Suppressor macrophage treated with lipopolysaccharide for 1 hour (primary cell): ENCODE results near the gene AFF4.

Source experiments
- DNase-seq, 3 donors: peaks; one replicate each; pipeline ENCODE4 v3.0.0-alpha.2; 2020 to 2022

AFF4 gene

DNA sequence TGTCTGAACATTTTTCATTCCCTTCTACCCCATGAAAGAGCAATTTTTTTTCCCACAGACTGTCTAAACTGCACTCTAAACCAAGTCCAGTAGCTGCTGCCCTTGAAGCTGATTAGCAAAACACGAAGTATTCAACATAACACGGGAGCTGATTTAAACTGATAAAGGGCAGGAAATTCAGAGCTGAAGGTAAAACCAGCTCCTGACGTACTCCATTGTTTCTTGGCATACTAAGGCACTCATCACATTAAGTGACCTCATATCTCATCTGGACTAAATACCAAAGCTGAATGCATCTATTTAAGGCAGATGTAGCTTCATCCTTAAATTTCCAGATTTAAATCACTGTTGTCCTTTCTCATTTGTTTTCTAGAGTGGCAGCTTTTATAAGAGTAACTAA is 109.1 kb downstream of the AFF4 start:
- DNase-seq, result no peak

DNA sequence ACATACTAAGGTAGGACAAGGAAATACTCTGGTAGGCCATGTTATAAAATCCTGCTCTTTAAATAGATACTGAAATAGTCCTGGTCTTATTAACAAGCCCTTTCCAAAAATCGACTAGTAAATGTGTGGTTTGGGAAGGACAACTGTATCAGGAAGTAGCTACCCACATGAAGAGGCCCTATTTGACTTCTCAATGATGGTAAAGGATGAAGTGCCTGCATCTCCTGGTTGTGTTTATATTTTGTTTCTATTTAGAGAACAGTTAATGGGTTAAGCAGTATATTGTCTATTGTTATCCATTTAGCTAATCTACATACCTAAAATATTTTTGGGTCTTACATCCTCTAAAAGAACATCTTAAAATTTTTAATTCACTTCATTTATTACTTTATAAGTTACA is 109.6 kb downstream of the AFF4 start:
- no peak for DNase-seq

DNA sequence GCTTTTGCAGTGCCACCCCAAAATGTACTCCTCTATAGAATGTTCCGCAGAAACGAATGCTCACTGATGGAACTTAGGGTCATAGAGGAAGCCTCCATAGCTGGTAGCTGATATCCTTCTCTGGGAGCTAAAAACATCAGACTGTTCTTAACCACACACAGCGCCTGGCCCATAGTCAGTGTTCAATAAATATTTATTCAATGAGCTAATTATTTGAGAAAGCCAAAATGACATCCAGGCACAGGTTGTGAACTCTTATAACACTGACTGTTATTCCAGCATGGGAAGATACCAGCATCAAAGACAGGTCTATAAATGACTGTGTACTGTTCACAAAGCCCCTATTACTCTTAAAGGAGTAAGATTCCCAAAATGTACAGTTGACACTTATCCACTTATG is 110.1 kb downstream of the AFF4 start:
- DNase-seq, result no peak

DNA sequence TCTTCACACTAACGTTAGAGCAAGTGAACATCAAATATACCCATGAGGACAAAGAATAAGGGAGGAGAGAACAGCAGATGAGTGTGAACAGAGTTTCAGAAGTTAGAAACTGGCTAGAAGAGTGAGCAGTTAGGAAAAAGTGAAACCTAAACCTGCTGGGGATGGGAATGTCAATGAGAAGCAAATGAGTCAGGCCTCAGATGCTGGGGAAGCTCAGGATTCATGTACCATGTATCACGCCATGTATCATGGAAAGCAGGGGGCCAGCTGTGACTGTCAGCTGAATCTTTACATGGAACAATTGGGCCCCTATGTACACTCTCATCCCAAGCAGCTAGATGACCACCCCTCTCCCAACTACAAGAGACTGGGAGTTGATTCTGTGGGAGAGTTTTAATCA is 113.4 kb downstream of the AFF4 start:
- no peak for DNase-seq

DNA sequence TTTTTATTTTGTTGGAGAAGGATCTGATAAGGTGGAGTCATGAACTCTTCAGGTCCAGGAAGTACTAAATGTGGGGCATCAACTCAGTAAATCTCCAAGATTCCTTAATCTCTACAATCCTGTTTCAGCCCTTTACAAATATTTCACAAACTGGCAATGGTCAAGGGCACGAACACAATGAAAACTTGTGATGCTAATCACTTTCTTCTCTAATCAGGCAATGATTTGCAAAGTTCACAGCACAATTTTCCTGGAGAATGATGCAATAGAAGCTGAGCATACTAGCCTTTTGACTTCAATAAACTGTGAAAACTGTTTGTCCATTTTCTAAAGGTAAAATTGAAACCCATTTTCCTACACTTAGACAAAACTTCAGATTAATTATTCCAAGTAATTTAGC is 114.1 kb downstream of the AFF4 start:
- no peak for DNase-seq

DNA sequence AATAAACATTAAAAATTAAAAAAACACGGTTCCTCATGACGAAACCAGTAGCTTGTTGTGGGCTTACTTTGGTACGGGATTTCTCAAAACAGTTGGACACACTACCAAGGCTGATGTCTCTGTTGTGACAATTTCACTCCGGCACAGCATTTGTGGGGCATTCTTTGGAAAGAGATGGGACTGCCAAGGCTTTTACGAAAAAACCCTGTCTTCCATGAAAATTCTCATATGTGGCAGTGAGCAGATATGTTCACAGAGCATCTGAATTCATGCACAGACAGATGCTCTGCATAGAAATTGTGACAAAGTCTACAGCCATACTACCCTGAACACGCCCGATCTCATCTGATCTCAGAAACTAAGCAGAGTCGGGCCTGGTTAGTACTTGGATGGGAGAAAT is 115.2 kb downstream of the AFF4 start:
- DNase-seq, result no peak

DNA sequence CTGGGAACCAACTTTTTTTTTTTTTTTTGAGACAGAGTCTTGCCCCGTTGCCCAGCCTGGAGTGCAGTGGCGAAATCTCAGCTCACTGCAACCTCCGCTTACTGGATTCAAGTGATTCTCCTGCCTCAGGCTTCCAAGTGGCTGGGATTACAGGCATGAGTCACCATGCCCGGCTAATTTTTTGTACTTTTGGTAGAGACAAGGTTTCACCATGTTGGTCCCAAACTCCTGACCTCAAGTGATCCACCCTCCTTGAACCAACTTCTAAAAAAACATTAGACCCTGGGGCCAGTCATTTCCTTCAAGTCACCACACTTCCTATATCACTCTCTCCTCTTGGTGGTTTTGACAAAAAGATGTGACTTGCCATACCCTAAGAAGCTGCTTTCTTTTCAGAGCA is 122.1 kb downstream of the AFF4 start:
- DNase-seq, result peak; percentile 43 to 80 (median 49)

DNA sequence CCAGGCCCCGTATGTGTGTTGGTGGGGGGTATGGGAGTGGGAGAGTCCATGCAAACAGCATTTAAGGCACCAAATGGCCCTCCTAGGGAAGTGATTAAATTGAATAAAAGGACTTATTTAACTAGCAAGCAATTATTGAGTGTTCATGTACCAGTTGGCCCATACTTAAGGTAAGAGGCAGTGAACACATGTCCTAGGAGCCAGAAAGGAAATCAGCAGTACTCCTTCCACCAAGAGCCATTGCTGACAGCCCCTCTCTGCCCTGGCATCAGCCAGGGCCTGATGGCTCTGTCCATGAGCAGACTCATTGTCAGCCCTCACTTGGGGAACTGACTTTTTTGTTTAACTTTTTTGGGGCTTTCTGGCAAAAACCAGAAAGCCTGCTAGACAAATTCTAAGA is 122.5 kb downstream of the AFF4 start:
- DNase-seq, result no peak

DNA sequence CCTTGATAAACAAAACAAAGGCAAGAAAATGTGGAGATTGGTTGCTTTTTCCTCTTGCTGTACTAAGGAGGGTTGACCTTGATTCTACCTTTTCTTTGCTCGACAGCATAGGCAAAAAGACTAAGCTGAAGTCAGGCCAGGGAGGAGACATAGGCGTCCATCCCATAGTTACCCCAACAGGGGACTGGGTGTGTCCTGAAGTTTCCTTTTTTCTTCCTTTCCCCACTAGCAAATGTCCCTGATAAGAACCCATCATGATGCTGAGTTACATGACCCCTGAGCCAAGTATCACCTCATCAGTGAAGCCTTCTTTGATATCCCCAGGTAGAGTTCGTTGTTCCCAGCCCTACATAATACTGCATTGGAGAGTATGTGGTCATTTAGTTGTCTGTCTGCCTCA is 123.1 kb downstream of the AFF4 start:
- no peak for DNase-seq

DNA sequence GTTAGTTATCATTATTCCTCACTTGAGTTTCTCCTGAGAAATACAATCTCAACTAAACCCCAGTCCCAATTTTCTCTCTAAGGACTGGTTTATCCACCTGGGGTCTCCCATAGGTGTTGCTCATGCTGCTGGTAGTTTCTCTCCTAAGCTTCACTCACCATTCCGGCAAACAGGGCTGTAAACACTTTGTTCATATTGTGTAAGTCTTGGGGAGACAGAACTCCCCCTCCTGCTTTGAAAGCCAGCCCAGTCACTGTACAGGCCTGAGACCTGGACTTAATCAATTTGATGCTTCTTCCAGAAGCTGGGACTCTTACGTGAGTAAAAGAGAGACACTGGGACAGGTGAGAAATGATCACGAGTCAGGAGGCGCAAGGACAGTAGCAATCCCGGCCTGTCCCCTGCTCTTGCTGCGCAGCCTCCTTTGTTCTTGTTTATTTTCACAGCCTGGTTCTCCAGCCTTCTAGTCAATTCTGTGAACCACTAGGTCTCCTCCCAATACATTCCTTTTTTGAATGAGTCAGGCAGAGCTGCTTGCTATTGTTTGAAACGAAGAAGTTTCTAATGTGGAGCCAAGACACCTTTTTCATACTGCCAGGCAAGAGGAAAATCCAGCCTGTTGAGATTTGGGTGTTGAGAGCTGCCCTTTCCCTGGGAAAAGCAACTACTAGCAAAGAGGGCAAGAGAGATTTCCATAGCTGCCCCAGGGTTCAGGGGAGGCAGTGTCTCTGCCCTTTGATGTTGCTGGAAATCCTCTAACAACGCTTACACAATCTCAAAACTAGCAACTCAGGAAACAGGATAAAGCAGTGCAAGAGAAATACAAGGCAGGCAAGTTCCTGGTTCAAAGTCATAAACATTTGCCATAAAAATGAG is 123.8 kb downstream of the AFF4 start:
- peak in 1 of 3 donors; percentile 35 for DNase-seq

DNA sequence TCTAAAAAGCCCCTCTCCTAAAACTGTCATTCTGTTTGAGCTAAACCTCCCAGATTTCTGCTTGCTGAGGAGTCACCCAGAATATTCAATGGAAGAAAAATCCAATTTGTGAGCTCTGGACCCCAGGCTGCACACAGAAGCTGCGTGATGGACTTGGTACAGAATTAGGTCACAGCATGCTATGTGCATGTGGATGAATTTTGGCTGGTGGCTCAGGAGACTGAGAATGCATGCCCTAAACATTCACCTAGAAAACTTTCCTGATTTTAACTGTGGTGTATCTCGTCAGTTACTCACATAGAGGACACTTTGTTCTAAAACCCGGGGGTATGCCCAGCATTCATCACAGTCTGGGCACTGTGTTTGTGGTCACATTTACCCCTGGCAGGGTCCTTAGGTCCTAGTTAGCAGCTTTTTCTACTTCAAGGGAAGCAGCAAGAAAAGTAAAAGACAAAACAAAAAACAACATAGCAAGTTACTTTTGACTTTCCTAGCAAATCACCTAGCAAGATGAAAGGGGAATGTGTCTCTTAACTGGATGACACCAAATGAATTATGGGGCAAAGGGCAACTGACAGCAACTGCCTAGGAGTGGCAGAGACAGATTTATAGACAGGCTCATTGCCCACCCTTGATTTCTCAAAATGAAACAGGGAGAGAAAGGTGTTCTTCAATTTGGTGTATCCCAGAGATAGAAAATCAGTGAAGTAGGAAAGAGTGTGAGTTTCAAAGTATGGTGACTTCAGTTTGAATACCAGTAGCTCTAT is 124.7 kb downstream of the AFF4 start:
- DNase-seq, result no peak

DNA sequence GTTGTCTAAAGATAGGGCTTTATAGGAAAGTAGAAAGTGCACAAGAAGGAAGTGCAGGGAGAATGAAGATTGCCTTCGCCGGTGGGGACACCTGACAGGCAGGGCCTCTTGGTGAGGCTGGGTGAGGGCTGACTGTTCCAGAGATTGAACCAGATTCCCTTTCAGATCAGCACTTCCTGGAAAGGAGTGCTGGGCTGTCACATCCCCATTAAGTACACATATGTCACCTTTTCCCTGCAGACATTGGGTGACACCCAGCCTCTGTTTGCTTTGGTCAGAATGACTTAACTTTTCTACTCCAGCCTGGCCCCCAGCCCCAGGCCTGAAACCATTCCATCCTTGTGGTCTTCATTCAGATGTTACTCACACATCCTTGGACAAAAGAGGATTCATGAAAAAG is 125.6 kb downstream of the AFF4 start:
- DNase-seq, result no peak

DNA sequence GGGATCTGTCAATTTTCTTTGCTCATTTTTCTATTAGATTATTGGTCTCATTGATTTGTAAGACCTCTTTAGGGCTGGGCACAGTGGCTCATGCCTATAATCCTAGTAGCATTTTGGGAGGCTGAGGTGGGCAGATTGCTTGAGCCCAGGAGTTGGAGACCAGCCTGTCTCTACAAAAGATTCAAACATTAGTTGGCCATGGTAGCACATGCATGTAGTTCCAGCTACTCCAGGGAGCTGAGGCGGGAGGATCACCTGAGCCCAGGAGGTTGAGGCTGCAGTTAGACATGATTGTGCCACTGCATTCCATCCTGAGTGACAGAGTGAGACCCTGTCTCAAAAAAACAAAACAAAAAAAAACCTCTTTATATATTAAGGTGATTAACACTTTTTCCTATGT is 126.6 kb downstream of the AFF4 start:
- no peak for DNase-seq

DNA sequence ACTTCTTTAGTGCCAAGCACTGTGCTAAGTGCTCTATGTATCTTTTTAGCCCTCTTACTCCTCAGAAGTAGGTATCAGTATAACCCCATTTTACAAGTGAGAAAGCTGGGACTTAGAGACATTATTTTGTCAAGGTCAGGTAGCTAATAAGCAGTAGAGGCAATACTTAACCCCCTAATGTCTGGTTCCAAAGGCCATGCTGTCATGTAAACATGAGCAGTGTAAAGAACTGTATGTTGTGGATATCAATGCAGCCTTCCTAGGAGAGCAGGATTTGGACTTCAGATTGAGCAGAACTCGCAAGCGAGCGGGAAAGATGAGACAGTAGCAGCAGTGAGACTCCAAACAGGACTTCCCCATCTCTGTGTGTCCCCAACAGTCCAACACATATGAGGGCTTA is 129.4 kb downstream of the AFF4 start:
- DNase-seq, result no peak

DNA sequence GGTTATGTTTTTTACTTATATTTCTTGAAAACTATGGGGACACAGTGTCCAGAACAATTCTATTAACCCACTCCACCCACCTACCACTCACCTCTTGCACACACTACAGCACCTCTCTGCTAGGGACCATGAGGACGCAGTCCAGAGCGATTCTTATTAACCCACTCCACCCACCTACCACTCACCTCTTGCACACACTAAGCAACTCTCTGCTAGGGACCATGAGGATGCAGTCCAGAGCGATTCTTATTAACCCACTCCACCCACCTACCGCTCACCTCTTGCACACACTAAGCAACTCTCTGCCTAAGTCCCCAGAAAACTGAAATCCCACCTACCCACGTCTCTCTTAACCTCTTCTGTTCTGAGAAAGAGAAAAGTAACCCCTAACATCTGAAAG is 130.8 kb downstream of the AFF4 start:
- no peak for DNase-seq

DNA sequence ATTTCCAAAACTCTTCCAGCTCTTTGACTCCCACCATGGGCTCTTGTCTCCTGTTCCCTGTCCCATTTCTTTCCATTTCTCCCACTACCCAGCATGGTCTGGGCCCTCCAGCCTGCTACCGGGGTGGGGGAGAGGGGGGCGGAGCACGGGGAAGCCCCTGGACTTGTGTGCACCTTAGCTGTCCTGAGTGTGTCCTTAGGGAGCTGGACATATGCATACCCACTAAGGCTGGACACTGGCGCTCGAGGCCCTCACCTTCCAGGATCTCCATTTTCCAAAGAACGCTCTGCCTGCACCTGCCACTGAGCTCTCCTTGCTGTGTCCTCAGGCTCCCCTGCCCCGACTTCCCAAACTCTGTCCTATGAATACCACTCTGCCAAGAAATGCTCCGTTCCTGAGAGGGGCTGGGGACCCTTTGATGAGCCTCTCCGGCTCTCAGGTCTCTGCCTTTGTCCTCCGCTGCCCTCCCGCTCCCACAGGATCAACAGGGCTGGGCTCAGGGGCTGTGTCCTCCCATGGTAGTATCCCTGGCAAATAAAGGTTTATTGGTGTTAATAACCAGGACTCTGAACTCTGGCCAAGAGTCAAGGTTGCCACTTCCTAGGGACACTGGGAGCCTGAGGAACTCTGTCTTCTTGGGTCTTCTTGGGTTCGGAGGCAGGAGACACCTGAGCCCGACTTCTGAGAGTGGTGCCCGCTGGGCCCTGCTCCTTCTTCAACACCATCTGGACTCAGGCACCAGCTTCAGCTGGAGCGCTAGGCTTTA is 132.2 kb downstream of the AFF4 start:
- no peak for DNase-seq

DNA sequence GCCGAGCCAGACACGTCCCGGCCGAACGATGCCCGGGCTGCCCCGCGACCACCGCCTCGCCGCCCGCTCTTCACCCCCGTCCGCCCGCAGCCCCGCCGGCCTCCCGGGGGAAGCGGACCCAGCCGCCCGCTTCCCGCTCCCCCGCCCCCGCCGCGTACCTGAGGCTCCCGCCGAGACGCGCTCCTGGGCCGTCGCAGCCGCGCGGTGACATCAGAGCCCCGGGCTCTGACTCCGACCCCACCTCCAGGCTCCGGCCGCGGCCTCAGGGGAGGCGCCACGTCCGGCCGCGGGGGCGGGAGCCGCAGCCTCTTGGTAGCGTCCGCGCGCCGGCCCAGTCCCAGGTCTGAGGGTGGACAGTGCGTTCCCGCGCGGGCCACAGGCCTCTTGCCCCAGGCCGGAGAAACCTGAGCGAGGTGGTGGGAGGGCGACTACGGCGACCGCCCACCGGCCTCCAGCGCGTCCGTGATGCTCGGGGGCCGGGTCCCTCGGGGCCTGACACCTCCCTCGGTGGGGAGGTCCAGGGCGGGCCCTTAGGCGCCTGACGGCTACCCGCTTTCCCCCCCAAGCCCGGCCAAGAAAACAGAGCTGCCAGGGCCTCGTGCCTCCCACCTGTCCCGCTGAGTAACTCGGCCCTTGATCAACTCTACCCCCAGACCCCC is 132.9 kb downstream of the AFF4 start, which contains the start of gene SHROOM1:
Gene SHROOM1 (minus strand): TSS at position 212 of the 659 bp plus-strand sequence. CDS start 4,507 bp downstream, outside the sequence.
- DNase-seq, result peak; percentile 70 to 88 (median 76)

DNA sequence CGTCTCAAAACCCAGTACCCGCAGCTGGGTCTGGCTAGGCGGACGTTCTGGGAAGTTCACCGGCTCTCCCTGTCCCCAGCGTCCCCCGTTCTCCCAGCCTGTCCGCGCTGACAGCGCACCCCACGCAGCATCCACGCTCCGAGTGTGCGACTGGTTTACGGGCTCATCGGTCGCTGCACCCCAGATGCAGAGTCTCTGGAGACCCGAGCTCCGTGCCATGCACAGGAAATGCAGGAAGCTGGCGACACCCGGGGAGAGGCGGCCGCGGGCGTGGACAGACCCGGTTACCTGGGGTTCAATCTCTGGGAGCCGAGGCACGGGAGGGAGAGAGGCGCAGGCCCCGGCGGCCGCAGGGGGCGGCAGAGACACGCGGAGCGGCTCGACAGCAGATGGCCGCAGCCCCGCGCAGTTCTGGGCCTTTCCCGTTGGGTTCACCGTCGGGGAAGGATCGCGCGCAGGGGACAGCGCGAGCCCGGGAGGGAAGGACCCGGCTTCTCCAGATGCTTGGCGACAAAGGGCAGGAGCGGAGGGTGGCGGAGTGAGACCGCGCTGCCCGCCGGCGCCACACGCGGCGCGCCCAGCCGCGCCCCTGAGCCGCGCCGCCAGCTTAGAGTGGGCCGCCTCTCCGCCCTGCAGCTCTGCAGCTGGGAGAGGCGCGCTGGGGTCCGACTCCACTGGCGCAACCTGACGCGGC is 133.5 kb downstream of the AFF4 start:
- peak; percentile 82 to 91 (median 82) for DNase-seq

DNA sequence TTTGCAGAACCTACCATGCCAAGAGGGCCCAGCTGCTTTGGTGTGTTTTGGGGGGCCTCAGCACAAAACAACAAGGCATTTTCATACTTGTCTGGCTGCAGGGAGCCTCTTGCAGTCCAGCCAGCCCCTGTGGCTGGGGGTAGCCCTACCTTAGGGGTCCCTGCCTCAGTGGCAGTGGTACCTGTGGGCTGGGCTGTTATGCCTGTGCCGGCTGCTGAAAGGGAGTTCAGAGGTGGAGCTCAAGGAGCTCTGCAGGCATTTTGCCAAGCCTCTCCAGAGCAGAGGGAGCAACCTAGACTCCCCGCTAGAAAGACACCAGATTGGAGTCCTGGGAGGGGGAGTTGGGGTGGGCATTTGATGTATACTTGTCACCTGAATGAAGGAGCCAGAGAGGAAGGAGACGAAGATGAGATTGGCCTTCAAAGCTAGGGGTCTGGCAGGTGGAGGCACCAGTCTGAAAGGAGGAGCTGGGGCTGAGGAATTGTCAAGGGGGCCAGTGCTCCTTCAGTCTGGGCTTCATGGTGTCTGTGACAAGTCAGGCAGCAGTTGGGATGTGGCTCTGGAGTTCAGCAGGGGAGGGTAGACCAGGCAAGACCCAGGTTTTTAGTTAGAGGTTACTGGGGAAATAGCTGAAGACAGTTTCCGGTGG is 134.5 kb downstream of the AFF4 start:
- DNase-seq, result no peak

DNA sequence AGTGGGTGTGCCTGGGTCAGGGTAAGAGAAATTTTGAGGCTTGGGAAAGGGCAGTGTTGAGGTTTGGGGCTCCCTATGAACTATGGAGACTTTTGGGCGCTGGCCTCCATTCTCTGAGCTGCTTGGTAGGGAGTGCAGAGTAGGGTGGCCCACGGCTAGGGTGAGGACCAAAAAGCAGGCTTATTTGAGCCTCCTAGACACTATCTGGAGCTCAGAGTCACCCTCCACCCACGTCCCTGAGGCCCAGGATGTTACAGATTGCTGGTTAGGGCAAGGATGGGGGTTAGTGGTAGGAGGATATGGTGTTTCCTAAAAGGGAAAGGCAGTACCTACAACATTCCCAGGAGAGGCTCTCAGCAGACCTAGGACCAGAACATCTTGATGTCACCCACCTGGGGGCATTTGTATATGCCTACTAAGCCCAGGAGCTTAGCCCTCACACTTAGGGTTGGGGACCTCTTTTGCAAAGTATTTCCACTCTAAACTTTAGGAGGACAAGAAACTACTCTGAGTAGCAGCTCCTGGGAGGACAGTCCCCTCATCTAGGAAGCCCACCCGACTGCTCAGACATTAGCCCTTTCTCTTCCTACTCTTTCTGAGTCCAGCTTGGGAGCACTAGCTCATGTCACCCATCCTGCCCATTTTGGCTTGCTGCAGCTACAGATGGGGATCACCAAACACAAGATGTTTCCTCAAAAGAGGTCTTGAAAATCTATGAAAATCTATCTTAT is 135.3 kb downstream of the AFF4 start:
- DNase-seq, result no peak
